Gastrocnemius medialis (tissue), 4 donors: ENCODE measurements around the gene RYK.

Source experiments
- POLR2A ChIP-seq, 2 donors: fragments of 450-650 bp; IDR thresholded peaks; one replicate each; pipeline ENCODE4 v1.6.1; 2017; ENCODE audit warnings: antibody characterized with exemption in 2 of 2, mild to moderate bottlenecking in 2 of 2, moderate library complexity in 2 of 2
- TF ChIP-seq, protein P1 (sequence below), 5 experiments: fragments of 450-650 bp in 3 of 5; fragments of 200-600 bp in 2 of 5; sonication (generic) in 2 of 5; IDR thresholded peaks in 4 of 5; conservative IDR thresholded peaks in 1 of 5; 1 replicate in 4 of 5; 2 replicates in 1 of 5; pipeline ENCODE4 v1.5.1; 2016 to 2019; ENCODE audit warnings: antibody characterized with exemption in 5 of 5, mild to moderate bottlenecking in 3 of 5, moderate library complexity in 3 of 5

GRCh38 chr3:134216191-134216764 lies 34.4 kb downstream of the RYK start:
- TF ChIP-seq POLR2A (IDR thresholded peaks at IDR 0.05) = no peak
- TF ChIP-seq, protein P1, sequence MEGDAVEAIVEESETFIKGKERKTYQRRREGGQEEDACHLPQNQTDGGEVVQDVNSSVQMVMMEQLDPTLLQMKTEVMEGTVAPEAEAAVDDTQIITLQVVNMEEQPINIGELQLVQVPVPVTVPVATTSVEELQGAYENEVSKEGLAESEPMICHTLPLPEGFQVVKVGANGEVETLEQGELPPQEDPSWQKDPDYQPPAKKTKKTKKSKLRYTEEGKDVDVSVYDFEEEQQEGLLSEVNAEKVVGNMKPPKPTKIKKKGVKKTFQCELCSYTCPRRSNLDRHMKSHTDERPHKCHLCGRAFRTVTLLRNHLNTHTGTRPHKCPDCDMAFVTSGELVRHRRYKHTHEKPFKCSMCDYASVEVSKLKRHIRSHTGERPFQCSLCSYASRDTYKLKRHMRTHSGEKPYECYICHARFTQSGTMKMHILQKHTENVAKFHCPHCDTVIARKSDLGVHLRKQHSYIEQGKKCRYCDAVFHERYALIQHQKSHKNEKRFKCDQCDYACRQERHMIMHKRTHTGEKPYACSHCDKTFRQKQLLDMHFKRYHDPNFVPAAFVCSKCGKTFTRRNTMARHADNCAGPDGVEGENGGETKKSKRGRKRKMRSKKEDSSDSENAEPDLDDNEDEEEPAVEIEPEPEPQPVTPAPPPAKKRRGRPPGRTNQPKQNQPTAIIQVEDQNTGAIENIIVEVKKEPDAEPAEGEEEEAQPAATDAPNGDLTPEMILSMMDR (IDR thresholded peaks at IDR 0.05 in 4 of 5, conservative IDR thresholded peaks at IDR 0.05 in 1 of 5) = no peak
